ENCODE results near the gene PRSS57. TPM values are rescaled to one million over a fixed set of nuclear protein-coding genes. Genes with fewer than 3 reads are reported as not detected.
A peak's percentile ranks its signal among the peaks of the same experiment; 100 is the strongest.

The PRSS57 gene
- total and polyA plus RNA-seq, 2 of the 13 experiments (the other 11 are each of a cell fraction or from before 2014, with no cell fraction given), result 0.12 TPM; not detected in 1

DNA sequence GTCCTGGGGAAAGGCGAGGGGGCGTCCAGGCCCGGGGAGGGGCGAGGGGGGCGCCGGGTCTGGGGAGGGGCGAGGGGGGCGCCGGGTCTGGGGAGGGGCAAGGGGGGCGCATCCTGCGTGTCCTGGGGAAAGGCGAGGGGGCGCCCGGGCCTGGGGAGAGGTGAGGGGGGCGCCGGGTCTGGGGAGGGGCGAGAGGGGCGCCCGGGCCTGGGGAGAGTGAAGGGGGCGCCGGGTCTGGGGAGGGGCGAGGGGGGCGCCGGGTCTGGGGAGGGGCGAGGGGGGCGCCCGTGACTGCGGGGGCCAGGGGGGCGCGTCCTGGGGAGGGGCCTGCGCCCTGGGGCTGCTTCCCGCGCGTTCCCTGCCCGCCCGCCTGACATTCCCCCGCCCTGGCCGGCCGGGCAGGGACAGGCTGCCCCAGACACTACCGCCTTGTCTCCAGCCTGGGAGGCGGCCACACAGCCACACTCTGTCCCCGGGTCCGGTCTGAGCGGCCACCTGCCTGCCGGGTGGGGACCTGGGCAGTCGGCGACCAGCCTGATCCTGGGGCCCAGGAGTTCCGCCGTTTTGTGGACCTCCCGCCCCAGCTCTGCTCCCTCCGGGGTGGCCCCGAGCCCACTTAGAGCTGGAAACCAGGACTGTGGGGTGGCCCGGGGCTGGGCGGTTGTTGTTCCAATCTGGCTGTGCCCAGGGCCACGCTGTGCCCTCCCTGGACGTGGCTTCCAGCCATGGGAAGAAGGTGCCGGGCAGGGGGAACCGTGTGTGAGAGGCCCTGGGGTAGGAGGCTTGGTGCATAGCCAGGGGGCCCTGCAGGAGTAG is 25.3 kb upstream of the PRSS57 start (continued):
- TF ChIP-seq, protein P1, sequence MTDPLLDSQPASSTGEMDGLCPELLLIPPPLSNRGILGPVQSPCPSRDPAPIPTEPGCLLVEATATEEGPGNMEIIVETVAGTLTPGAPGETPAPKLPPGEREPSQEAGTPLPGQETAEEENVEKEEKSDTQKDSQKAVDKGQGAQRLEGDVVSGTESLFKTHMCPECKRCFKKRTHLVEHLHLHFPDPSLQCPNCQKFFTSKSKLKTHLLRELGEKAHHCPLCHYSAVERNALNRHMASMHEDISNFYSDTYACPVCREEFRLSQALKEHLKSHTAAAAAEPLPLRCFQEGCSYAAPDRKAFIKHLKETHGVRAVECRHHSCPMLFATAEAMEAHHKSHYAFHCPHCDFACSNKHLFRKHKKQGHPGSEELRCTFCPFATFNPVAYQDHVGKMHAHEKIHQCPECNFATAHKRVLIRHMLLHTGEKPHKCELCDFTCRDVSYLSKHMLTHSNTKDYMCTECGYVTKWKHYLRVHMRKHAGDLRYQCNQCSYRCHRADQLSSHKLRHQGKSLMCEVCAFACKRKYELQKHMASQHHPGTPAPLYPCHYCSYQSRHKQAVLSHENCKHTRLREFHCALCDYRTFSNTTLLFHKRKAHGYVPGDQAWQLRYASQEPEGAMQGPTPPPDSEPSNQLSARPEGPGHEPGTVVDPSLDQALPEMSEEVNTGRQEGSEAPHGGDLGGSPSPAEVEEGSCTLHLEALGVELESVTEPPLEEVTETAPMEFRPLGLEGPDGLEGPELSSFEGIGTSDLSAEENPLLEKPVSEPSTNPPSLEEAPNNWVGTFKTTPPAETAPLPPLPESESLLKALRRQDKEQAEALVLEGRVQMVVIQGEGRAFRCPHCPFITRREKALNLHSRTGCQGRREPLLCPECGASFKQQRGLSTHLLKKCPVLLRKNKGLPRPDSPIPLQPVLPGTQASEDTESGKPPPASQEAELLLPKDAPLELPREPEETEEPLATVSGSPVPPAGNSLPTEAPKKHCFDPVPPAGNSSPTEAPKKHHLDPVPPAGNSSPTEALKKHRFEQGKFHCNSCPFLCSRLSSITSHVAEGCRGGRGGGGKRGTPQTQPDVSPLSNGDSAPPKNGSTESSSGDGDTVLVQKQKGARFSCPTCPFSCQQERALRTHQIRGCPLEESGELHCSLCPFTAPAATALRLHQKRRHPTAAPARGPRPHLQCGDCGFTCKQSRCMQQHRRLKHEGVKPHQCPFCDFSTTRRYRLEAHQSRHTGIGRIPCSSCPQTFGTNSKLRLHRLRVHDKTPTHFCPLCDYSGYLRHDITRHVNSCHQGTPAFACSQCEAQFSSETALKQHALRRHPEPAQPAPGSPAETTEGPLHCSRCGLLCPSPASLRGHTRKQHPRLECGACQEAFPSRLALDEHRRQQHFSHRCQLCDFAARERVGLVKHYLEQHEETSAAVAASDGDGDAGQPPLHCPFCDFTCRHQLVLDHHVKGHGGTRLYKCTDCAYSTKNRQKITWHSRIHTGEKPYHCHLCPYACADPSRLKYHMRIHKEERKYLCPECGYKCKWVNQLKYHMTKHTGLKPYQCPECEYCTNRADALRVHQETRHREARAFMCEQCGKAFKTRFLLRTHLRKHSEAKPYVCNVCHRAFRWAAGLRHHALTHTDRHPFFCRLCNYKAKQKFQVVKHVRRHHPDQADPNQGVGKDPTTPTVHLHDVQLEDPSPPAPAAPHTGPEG (CRISPR knock-in tag; IDR thresholded peaks at IDR 0.05), result peak; percentile 95
- TF ChIP-seq FLYWCH1 (CRISPR knock-in tag; IDR thresholded peaks at IDR 0.05) (no peak), ZNF773 (CRISPR knock-in tag; IDR thresholded peaks at IDR 0.05; ENCODE audit: borderline replicate concordance) (no peak), ZNF367 (CRISPR knock-in tag; IDR thresholded peaks at IDR 0.05; ENCODE audit: borderline replicate concordance) (no peak), MXD4 (CRISPR knock-in tag; IDR thresholded peaks at IDR 0.05) (no peak), STAG1 (CRISPR knock-in tag; IDR thresholded peaks at IDR 0.05) (no peak), HMG20B (CRISPR knock-in tag; conservative IDR thresholded peaks at IDR 0.05) (no peak), GTF3A (CRISPR knock-in tag; conservative IDR thresholded peaks at IDR 0.05) (no peak)
- TF ChIP-seq, protein P2, sequence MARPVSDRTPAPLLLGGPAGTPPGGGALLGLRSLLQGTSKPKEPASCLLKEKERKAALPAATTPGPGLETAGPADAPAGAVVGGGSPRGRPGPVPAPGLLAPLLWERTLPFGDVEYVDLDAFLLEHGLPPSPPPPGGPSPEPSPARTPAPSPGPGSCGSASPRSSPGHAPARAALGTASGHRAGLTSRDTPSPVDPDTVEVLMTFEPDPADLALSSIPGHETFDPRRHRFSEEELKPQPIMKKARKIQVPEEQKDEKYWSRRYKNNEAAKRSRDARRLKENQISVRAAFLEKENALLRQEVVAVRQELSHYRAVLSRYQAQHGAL (CRISPR knock-in tag; IDR thresholded peaks at IDR 0.05; ENCODE audit: not compliant biosample characterization), result no peak
- TF ChIP-seq, protein P3, sequence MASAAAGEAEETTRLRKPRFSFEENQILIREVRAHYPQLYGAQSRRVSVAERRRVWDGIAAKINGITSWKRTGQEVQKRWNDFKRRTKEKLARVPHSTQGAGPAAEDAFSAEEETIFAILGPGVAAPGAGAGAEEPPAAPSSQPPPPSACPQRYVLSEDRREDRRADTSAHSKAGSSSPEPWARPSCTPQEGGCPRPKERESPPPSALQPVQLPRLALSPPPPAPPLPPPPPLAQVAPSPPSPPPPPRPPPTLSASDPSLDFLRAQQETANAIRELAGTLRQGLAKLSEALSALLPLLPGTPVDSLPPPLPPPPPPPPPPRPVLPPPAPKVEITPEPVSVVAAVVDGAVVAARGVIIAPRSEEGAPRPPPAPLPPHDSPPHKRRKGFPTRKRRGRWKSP (CRISPR knock-in tag; IDR thresholded peaks at IDR 0.05), result no peak
- TF ChIP-seq, protein P4, sequence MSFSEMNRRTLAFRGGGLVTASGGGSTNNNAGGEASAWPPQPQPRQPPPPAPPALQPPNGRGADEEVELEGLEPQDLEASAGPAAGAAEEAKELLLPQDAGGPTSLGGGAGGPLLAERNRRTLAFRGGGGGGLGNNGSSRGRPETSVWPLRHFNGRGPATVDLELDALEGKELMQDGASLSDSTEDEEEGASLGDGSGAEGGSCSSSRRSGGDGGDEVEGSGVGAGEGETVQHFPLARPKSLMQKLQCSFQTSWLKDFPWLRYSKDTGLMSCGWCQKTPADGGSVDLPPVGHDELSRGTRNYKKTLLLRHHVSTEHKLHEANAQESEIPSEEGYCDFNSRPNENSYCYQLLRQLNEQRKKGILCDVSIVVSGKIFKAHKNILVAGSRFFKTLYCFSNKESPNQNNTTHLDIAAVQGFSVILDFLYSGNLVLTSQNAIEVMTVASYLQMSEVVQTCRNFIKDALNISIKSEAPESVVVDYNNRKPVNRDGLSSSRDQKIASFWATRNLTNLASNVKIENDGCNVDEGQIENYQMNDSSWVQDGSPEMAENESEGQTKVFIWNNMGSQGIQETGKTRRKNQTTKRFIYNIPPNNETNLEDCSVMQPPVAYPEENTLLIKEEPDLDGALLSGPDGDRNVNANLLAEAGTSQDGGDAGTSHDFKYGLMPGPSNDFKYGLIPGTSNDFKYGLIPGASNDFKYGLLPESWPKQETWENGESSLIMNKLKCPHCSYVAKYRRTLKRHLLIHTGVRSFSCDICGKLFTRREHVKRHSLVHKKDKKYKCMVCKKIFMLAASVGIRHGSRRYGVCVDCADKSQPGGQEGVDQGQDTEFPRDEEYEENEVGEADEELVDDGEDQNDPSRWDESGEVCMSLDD (CRISPR knock-in tag; IDR thresholded peaks at IDR 0.05; ENCODE audit: borderline replicate concordance), result no peak
- TF ChIP-seq, protein P5, sequence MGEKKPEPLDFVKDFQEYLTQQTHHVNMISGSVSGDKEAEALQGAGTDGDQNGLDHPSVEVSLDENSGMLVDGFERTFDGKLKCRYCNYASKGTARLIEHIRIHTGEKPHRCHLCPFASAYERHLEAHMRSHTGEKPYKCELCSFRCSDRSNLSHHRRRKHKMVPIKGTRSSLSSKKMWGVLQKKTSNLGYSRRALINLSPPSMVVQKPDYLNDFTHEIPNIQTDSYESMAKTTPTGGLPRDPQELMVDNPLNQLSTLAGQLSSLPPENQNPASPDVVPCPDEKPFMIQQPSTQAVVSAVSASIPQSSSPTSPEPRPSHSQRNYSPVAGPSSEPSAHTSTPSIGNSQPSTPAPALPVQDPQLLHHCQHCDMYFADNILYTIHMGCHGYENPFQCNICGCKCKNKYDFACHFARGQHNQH (CRISPR knock-in tag; IDR thresholded peaks at IDR 0.05), result no peak
- TF ChIP-seq, protein P6, sequence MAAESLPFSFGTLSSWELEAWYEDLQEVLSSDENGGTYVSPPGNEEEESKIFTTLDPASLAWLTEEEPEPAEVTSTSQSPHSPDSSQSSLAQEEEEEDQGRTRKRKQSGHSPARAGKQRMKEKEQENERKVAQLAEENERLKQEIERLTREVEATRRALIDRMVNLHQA (CRISPR knock-in tag; IDR thresholded peaks at IDR 0.05), result no peak
- TF ChIP-seq, protein P7, sequence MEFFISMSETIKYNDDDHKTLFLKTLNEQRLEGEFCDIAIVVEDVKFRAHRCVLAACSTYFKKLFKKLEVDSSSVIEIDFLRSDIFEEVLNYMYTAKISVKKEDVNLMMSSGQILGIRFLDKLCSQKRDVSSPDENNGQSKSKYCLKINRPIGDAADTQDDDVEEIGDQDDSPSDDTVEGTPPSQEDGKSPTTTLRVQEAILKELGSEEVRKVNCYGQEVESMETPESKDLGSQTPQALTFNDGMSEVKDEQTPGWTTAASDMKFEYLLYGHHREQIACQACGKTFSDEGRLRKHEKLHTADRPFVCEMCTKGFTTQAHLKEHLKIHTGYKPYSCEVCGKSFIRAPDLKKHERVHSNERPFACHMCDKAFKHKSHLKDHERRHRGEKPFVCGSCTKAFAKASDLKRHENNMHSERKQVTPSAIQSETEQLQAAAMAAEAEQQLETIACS (CRISPR knock-in tag; IDR thresholded peaks at IDR 0.05), result no peak

Data from HepG2 (cell line).